RKO (cell line): ENCODE measurements around the gene STARD9.
"Not testable (repeated sequence)": the region's sequence is repeated elsewhere in the genome, so short reads cannot be mapped to it uniquely, and the experiment has no call there.

Source experiments
- DNase-seq: peaks from one replicate; pipeline ENCODE4 v3.0.0-alpha.2; 2016; ENCODE audit warnings: low spot score

STARD9 gene

DNA sequence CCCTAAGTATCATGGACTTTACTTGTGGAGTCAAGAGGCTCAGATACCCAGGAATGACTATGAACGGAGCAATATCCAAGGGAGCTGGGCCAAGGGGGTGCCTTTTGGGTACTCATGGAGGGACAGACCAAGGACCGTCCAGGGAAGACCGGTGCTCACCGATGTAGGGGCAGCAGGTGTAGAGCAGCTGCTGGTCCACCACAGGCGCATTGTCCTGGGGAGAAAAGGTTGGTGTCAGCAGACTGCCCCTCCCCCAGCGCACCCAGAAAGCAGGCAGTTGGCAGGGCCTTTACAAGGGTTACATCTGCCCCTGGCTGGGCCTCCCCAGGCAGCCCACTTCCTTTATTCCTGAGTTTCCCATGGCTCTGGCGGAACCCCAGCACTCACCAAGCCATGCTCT is 154.0 kb downstream of the STARD9 start:
- DNase-seq, result no peak

GRCh38 chr15:42730135-42730534 is 154.7 kb downstream of the STARD9 start:
- DNase-seq, result no peak

- DNase-seq, result no peak
These were observed 155.1 kb downstream of the STARD9 start for GRCh38 chr15:42730536-42730935.

GRCh38 chr15:42731461-42731860 is 156.1 kb downstream of the STARD9 start:
- DNase-seq, result no peak

- DNase-seq, result no peak
These were observed 156.9 kb downstream of the STARD9 start for GRCh38 chr15:42732095-42732827.

- no peak for DNase-seq
These were observed 157.6 kb downstream of the STARD9 start for GRCh38 chr15:42733027-42733426.

GRCh38 chr15:42734076-42734672 is 158.8 kb downstream of the STARD9 start:
- DNase-seq, result no peak

DNA sequence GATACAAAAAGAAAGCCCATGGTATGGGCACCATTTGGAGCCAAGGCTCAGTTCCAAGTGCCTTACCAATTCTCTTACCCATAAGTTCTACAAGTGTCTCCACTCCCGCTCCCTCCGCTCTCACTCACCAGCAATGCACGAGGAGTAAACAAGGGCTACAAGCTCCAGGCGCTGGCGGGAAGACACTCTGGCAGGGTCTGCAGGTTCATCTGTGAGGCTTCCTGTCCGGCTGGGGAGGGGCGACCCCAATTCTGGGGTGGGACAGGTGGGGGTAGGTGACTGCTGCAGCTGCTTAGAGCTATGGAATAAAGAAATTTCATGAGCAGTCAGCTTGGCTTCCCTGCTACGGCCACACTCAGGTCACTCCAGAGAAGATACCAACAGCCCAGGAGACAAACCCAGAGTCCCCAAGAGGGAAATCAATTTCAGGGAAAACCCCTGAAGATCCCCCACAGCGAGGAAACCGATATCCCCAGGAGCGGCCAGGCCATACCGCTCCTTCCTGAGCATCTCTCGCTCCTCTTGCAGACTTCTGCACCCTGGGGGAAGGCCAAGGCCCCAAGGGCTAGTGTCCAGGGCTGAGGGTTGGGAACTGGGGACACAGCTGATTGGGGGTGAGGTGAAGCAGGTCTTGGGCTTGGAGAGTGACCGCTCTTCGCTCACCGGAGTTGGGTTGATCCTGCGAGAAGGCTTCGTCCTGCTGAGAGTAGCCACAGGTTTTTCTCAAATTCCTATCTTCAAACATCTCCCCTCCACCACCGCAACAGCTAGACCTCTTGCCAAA is 160.2 kb downstream of the STARD9 start:
- DNase-seq, result no peak

DNA sequence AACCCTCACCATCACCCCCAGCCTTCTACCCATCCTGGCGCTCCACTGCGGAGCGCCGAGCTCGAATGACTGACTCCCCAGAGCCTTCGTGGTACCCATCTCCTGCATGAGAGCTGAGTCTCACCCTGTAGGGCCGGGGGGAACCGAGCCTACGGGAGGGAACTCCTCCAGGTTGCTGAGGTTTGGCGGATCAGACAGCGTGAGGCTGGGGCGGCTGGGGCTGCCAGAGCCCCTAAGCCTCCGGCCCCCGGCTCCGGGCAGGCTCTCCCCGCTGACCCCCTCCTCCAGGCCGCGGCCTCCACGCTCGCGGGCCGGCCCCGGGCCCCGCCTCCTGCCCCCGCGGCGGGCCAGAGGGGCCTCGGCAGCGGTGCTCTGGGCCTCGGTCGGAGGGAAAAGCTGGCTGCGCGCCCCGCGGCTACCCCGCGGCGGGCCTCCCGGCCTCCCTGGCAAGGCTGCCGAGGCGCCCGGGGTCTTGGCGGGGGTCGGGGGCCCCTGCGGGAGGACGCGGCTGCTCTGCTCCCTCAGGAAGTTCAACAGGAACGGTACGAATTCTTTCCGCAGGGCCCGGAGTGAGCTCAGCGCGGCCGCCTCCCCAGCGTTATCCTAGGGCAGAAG is 160.9 kb downstream of the STARD9 start:
- DNase-seq, result peak; percentile 15

GRCh38 chr15:42736793-42737528 is 161.6 kb downstream of the STARD9 start, which contains the start of gene CDAN1:
TSS of gene CDAN1 (minus strand) at chr15:42737128. CDS start at chr15:42737102, 26 bp downstream.
- peak; percentile 86 for DNase-seq

- peak; percentile 17 for DNase-seq
These were observed 162.3 kb downstream of the STARD9 start for GRCh38 chr15:42737529-42738328.

DNA sequence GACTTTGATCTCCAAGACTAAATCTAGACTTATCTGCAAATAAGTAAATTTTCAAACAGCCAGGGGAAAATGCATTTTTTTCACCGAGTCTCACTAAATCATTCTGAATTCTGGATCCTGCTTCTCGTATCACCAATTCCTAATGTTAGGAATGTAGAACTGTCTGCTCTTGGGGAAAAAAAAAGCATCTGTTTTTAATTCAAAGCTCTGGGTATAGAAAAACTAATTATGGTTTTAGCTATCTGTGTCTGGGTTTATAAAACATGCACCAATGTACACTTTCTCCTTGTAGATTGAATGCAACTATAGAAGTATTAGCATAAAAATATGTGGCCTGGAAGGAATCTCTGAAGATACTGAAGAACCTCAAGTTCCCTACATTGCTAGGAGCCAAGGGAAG is 166.3 kb downstream of the STARD9 start:
- DNase-seq, result no peak

DNA sequence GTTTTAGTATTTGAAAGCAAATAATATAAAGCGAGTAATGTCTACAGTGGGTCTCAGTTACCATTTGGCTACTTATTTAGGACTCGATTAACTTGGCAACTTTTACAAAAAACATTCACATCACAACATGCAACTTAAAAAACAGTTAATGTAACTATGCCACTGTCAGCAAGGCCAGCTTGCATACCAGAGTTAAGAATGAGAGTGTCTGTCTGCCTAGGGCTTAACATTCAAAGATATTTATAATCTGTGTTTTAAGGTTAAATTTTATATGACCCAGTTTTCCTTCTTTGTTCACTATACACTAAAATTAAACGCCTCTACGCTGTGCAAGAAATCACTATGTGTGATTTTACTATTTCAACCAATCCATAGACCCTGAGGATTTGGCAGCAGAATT is 166.7 kb downstream of the STARD9 start:
- no peak for DNase-seq

DNA sequence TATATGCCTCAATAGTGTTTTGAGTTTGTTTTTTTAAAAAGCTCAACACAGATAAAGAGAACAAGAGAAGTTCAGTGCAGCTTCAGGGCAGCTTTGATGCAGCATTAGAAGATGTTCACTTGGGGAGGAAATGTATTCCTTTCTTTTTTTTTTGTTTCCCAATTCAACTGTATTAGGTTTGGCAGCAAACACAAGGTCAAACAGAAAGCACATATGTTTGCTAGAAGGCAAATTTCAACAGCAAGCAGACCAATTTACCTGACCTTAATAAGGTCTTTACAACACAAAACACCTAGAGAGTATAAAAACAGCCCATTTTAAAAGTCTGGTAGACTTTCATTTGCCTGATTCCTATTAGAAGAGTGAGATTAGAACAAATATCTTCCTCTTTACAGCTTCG is 168.8 kb downstream of the STARD9 start:
- DNase-seq, result no peak

GRCh38 chr15:42749266-42749665 is 173.9 kb downstream of the STARD9 start:
- DNase-seq, result no peak

- DNase-seq, result no peak
These were observed 174.9 kb downstream of the STARD9 start for GRCh38 chr15:42750306-42750705.

- no peak for DNase-seq
These were observed 183.7 kb downstream of the STARD9 start for GRCh38 chr15:42759093-42759492.

- no peak for DNase-seq
These were observed 185.4 kb downstream of the STARD9 start for GRCh38 chr15:42760759-42761158.

DNA sequence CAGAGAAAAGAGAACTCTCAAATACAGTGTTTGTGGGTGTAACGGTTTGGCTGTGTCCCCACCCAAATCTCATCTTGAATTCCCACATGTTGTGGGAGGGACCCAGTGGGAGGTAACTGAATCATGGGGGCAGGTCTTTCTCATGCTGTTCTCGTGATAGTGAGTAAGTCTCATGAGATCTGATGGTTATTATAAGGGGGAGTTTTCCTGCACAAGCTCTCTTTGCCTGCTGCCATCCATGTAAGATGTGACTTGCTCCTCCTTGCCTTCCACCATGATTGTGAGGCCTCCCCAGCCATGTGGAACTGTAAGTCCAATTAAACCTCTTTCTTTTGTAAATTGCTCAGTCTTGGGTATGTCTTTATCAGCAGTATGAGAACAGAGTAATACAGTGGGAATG is 186.4 kb downstream of the STARD9 start:
- not testable (repeated sequence) for DNase-seq

GRCh38 chr15:42764154-42764731 is 188.8 kb downstream of the STARD9 start:
- not testable (repeated sequence) for DNase-seq

DNA sequence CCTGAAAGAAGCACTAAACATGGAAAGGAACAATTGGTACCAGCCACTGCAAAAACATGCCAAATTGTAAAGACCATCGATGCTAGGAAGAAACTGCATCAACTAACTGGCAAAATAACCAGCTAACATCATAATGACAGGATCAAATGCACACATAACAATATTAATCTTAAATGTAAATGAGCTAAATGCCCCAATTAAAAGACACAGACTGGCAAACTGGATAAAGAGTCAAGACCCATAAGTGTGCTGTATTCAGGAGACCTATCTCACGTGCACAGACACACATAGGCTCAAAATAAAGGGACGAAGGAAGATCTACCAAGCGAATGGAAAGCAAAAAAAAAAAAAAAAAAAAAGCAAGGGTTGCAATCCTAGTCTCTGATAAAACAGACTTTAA is 190.7 kb downstream of the STARD9 start:
- not testable (repeated sequence) for DNase-seq
